Muscle of back (tissue), 11 donors: ENCODE data around the gene NPM3. TPM values are rescaled to one million over a fixed set of nuclear protein-coding genes. Genes with fewer than 3 reads are reported as not detected.

Experiments used
- DNase-seq, 3 donors: peaks; one replicate each; pipeline versions ENCODE4 v3.0.0 to v3.0.0-alpha.2; 2013
- polyA plus RNA-seq, 10 donors: library from polyadenylated mRNA; unstranded; fragments of 120-200 nt; gene quantifications; one replicate each; pipeline ENCODE4 v1.2.1, GENCODE V29; 2013; ENCODE audit not compliant: insufficient read length in 10 of 10

NPM3 gene
- polyA plus RNA-seq, 10 donors: 33.4 to 74.0 (median 54.5) TPM

DNA sequence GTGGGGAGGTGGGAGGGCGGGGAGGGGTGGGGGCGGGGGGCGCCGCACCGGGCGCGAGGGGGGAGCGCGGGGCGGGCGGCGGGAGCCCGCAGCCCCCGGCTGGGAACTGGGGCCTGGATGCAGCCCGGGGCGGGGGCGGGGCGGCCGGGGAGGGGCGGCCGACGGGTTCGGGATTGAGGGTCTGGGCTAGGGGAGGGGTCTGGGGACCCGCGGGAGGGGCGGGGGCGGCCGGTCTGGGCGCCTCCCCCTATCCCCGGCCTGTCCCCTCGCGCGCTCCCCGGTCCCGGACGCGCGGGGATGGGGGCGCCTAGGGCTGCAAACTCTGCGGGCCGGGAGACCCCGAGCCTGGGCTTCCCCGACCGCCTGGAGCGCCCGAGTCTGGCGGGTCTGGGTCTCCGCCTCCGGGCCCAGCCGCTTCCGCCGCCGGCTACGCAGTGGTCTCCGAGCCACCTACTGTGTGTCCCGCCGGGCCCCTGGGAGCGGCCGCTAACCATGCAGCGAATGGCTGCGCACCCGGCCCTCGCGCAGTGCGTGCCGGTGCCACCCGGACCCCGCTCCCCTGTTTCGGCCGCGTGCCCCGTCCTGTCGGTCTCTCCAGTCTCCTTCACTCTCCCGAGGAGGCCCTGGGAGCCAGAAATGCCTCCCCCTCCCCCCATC lies 7.0 kb downstream of the NPM3 start:
- no peak for DNase-seq

GRCh38 chr10:101775273-101776160 lies 7.7 kb downstream of the NPM3 start, which contains the start of gene FGF8:
FGF8 (minus strand) TSS chr10:101776114; CDS start chr10:101775900, 214 bp downstream.
- no peak for DNase-seq

DNA sequence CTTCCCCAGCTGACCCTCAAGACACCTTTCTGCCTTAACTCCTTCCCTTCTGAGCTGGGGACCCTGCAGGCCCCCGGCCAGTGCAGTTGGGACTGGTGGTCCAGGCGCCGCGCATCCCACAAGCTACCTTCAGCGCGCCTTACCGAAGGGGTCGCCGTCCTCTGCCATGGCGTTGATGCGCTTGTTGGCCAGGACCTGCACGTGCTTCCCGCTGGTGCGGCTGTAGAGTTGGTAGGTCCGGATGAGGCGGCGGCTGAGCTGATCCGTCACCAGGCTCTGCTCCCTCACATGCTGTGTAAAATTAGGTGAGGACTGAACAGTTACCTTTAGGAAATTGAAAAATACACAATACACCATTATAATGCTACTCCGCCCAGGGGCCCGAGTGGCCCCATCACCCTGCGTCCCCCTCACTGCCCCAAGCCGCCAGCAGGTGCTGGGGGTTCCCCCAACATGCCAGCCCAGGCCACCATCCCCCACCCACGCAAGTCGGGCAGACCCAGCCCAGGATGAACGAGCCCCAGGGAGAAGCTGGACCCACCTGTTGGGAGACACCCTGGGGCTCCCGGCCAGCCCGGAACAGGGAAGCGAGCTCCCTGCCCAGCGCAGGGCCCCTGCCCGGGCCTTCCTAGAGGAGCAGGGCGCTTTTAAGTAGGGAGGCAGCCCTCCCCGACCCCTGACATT lies 8.5 kb downstream of the NPM3 start:
- DNase-seq: no peak

DNA sequence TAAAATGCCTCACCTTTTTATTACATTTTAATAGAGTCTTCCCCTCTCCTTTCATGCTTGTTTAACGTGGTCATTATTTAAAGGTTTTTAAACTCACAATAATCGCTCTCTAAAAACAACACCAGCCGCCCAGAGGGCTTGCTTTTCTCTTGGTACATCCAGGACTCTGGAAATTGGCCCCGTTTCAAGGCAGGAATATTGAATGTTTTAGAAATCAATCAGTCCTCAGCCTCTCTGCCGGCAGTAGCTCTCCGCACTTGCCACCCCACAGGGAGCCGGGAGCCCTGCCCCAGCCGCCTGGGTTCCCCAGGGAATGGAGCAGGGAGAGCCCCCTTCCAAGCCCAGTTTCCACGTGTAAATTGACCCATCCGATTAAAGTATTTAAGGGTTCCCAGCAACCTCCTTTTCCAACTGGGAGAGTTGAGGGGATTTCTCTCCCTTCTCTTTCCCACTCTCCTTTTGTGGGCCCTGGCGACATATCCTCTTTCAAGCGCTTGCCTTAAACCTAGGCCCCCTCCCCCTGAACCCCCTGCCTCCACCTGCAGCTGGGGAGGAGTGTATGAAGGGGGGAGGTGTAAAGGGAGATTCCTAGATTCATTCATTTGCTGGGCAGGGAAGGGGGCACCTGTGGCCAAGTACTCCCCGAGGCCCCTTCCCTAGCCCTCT lies 9.2 kb downstream of the NPM3 start:
- DNase-seq: peak in 1 of 3 donors; percentile 43

DNA sequence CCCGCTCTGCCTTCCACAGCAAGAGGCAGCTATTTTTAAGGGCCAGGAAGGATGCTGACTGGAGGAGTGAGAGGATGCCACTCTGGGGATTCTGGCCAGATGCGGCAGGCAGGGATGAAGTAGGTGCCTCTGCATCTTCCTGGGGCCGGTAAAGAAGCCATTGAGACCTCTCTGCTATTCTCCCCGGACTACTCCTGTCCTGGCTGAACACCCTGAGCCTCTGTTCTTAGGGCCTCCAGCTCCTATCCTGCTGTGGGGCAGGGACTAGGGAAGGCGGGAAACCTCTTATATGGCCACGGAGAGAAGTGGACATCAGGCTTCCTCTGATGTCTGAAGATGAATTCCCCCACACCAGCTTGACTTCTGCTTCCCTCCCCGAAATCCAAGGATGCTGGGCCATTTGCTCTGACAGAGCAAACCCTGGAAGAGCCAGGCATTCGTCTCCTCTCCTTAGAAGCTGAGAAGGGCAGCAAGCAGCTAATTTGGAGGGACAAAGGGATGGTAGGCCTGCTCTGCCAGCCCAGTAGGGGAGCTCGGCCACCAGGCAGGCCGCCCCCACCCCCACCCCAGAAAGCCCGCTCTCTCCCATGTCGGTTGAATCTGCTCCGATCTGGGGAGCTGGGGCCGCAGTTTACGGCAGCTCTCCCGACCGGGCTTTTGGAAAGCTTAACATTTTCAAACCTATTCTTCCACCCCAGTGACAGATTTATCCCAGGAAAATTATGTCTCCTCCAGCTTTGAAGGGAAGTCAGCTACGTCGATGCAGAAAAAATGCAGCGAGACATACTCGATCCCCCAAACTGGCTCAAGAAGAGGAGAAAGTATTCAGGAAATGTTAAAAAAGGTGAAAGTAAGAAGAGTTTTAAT lies 10.1 kb downstream of the NPM3 start:
- peak in 1 of 3 donors; percentile 39 for DNase-seq

DNA sequence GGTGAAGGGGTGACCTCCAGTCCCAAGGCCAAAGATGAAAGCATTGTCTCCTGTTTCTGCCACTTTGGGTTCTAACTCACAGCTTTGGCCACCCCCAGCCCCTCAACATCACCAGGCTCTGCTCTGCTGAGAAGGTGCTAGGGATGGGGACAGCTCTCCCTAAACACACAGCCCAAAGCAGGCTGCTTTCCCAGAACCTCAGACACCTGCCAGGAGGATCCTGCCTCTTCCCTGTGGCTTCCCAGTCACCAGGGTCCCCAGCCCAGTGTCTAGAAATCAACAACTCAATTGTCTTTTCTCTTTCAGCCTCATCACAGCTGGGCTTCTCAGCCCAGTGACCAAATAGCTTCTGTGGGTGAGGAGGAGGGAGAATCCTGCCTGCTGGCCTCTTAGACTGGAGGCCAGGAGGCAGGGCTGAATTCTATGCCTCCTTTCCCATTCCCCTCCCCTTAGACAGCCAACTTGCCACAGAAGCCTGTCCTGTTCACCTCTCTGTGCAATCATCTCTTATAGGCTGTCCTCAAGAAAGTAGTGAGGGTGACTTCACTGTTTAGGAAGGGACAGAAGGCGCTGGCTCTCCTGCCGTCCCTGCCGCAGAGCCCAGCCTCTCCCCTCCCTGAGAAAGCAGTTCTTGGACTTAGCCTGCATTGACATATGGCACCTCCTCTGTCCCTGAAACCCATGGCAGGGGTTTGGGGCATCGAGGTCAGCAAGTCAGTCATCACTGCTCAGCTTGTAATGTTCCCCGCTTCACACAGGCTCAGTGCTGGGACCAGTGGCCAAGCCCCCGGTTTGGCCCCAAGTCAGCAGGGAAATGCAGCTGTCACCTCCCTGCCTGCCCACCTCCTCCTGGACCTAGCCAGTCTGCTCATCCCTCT lies 11.0 kb downstream of the NPM3 start:
- DNase-seq: no peak

GRCh38 chr10:101771380-101771779 lies 11.9 kb downstream of the NPM3 start:
- no peak for DNase-seq

- no peak for DNase-seq
Observed at GRCh38 chr10:101770331-101771215, 12.7 kb downstream of the NPM3 start.

- no peak for DNase-seq
Observed at GRCh38 chr10:101769541-101770180, 13.6 kb downstream of the NPM3 start.

DNA sequence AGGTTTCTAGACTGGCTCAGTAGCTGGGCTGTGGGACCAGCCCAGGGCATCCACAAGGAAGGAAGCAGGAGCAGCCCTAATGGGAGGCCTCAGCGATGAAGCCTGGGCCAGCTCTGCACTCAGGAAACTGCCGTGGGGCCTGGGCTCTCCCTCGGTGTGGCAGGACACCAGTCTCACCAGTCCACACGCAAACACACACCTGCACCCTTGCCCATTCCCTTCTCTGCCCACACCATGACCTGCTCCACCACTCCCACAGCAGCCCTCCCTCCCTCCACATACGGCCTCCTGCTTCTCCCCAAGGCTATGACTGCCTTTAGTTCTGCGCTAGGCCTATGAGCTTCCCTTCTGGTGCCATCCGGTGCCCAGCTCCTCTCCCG lies 14.5 kb downstream of the NPM3 start:
- DNase-seq: no peak

GRCh38 chr10:101767966-101768790 lies 15.1 kb downstream of the NPM3 start:
- DNase-seq: no peak

GRCh38 chr10:101767600-101767945 lies 15.7 kb downstream of the NPM3 start:
- no peak for DNase-seq

DNA sequence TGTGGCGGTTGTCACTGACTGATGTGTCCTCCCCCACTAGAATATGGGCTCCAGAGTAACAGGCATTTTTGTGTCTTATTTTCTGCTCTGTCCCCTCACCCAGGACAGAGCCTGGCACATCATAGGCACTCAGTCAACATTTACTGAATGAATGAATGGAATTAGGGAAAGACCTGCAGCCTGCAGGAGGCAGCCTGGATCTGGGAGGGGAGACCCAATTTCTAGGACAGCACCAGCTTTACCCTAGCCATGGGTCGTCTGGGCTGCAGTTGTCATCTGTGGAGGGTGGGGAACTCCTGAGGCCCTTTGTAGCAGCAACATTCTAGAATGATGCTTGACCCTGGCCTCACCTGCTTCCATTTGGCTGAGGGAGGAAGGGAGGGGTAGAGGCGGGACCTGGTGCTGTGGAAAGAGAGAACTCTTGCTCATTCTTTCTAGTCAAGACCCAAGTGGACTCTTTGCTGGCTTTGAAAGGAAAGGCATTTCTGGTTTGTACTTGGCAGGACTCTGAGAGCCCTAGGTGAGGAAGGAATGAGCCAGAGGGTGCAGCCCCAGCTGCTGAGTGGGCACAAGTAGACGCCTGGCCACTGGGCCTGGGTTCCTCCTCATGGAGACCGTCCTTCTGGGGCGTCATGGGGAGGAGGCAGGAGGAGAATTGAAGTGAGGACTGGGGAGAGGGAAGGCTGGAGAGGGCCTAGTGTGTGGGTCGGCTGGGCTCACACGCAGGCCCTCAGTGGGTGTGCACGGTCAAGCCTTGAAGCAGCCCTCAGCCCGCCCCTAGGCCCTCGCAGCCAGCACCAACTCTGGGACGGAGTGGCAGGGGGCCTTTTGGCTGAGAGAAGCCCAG lies 16.3 kb downstream of the NPM3 start:
- DNase-seq: no peak

- no peak for DNase-seq
Observed at GRCh38 chr10:101766306-101766705, 16.9 kb downstream of the NPM3 start.

GRCh38 chr10:101763141-101763846 lies 20.0 kb downstream of the NPM3 start:
- DNase-seq: no peak

DNA sequence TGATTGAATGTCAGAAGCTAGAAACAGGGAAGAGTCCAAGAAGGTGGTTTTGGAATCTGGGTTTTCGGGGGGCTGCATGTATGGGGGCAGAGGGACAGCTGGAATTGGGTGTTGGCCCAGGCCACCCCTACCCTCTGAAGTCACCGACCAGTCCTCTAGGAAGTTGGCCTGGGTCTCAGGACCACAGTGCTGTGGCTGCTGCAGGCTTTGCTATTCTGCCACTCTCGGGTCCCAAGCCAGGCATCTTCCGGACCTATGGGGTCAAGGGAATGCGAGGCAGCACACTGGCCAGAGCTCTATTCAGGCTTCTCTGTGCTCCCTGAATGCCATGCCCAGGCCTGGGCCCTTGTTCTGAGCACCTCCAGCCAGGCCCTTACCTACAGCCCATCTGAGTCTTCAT lies 20.5 kb downstream of the NPM3 start:
- no peak for DNase-seq
